Neural progenitor cell (in vitro differentiated cells): ENCODE results near the gene ALDH1L1. TPM values are rescaled to one million over a fixed set of nuclear protein-coding genes. Genes with fewer than 3 reads are reported as not detected.

ENCODE experiments used
- DNase-seq: peaks from one replicate; pipeline ENCODE4 v3.0.0-alpha.2; 2016; ENCODE audit warnings: low spot score
- H2AFZ ChIP-seq: fragments of 200-600 bp; sonication (generic); replicated peaks from 2 replicates; pipeline ENCODE4 v1.6.1; 2016; ENCODE audit warnings: antibody characterized with exemption
- H3F3A ChIP-seq: fragments of 200-600 bp; sonication (generic); 2 replicates; pipeline ENCODE4 v1.6.1; 2016; ENCODE audit warnings: antibody characterized with exemption, low read depth
- H3K27ac ChIP-seq: fragments of 200-600 bp; sonication (generic); 2 replicates; pipeline ENCODE4 v1.5.1; 2016; ENCODE audit warnings: mild to moderate bottlenecking
- H3K27me3 ChIP-seq: fragments of 200-600 bp; sonication (generic); 2 replicates; pipeline ENCODE4 v1.6.1; 2016; ENCODE audit warnings: mild to moderate bottlenecking, moderate library complexity
- H3K36me3 ChIP-seq: fragments of 200-600 bp; sonication (generic); 2 replicates; pipeline ENCODE4 v1.5.1; 2016
- H3K4me1 ChIP-seq: fragments of 200-600 bp; sonication (generic); 2 replicates; pipeline ENCODE4 v1.6.1; 2016; ENCODE audit warnings: mixed run types
- H3K4me2 ChIP-seq: fragments of 200-600 bp; sonication (generic); 2 replicates; pipeline ENCODE4 v1.6.1; 2016
- H3K4me3 ChIP-seq: fragments of 200-600 bp; sonication (generic); 2 replicates; pipeline ENCODE4 v1.5.1; 2016
- H3K79me2 ChIP-seq: fragments of 200-600 bp; sonication (generic); 2 replicates; pipeline ENCODE4 v1.6.1; 2016; ENCODE audit warnings: low read depth
- H3K9ac ChIP-seq: fragments of 200-600 bp; sonication (generic); 2 replicates; pipeline ENCODE4 v1.6.1; 2016
- H3K9me3 ChIP-seq: fragments of 200-600 bp; sonication (generic); 2 replicates; pipeline ENCODE4 v1.5.1; 2016; ENCODE audit warnings: low read depth
- H4K20me1 ChIP-seq: fragments of 200-600 bp; sonication (generic); 2 replicates; pipeline ENCODE4 v1.6.1; 2016; ENCODE audit warnings: low read depth
- H3K27ac Mint-ChIP-seq: 3 replicates; pipeline ENCODE4 v1.8.0; 2021; ENCODE audit warnings: mixed read lengths
- H3K27me3 Mint-ChIP-seq: 2 replicates; pipeline ENCODE4 v1.8.0; 2022; ENCODE audit warnings: low read depth, mild to moderate bottlenecking, inconsistent platforms, moderate library complexity, mixed read lengths; ENCODE audit not compliant: insufficient read depth
- H3K36me3 Mint-ChIP-seq: 3 replicates; pipeline ENCODE4 v1.8.0; 2021; ENCODE audit warnings: mixed read lengths
- H3K4me1 Mint-ChIP-seq: 3 replicates; pipeline ENCODE4 v1.8.0; 2021; ENCODE audit warnings: mixed read lengths
- H3K4me3 Mint-ChIP-seq: 3 replicates; pipeline ENCODE4 v1.8.0; 2021; ENCODE audit warnings: mild to moderate bottlenecking, moderate library complexity, mixed read lengths
- H3K9me3 Mint-ChIP-seq: 3 replicates; pipeline ENCODE4 v1.8.0; 2020; ENCODE audit warnings: mixed read lengths
- EZH2 ChIP-seq: fragments of 200-600 bp; sonication (generic); IDR thresholded peaks from 2 replicates; pipeline ENCODE4 v1.6.1; 2017; ENCODE audit warnings: antibody characterized with exemption, mild to moderate bottlenecking, moderate library complexity
- EZH2phosphoT487 ChIP-seq: fragments of 200-600 bp; sonication (generic); IDR thresholded peaks from 2 replicates; pipeline ENCODE4 v1.6.1; 2017; ENCODE audit warnings: antibody characterized with exemption
- total RNA-seq: library from RNA; depleted of rRNA; stranded (reverse); fragments of >200 nt; gene quantifications from 2 replicates; pipeline ENCODE4 v1.2.3, GENCODE V29; 2015; ENCODE audit warnings: low replicate concordance
- TF ChIP-seq, protein P1 (sequence below): fragments of 200-600 bp; sonication (generic); IDR thresholded peaks from 2 replicates; pipeline ENCODE4 v1.5.1; 2017; ENCODE audit warnings: antibody characterized with exemption, mild to moderate bottlenecking

Gene ALDH1L1
- total RNA-seq, 1 donor from 2014 or later: 0.60 TPM

DNA sequence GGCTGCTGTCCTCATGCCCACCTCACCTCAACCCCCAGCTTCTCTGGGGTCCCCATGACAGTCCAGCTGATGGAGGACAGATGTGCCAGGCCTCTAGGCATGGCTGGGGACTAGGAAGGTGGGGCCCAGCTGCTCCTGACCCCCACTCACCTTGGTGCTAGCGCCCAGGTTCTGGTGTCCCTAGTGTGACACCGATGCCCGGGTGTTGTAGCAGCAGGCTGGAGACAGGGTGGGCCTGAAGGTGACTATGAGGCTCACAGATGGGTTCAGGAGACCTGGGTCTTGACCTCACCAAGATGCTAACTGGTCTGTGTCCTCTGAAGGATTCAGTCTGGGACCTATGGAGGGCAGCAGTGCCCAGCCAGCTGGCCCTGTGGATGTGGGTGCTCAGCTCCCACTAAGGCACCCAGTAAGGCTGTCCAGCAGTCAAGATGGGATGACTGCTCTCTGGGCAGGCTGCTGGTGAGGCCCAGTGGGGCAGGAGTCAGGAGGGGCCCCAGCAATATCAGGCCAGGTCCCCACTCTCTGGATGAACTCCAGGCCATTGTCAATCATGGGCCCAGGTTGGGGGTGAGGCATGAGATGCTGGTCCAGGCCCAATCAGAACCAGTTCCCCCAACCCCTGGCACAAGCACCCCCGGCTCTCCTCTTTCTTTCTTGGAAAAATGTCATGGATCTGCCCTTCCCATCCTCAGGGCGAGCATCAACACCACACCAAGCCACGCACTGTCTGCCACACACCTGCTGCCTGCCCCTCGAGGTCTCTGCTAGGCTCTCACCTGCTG, 33.0 kb downstream of the ALDH1L1 start:
- H3K9ac ChIP-seq: no peak overlapping the region
- no peak overlapping the region for H3K27ac ChIP-seq
- H3K4me3 Mint-ChIP-seq: no peak overlapping the region
- H2AFZ ChIP-seq: no peak overlapping the region
- no peak overlapping the region for H3K4me3 ChIP-seq
- H4K20me1 ChIP-seq: no peaks in the 10 kb centered on the region
- no peak overlapping the region for H3K4me2 ChIP-seq
- H3K79me2 ChIP-seq: no peaks in the 10 kb centered on the region
- no peaks in the 10 kb centered on the region for H3K9me3 Mint-ChIP-seq
- H3K9me3 ChIP-seq: no peaks in the 10 kb centered on the region
- H3K27me3 Mint-ChIP-seq: peaks cover 4% of the 10 kb centered on the region
- no peak for DNase-seq
- no peaks in the 10 kb centered on the region for H3F3A ChIP-seq
- no peak overlapping the region for H3K27ac Mint-ChIP-seq
- H3K36me3 ChIP-seq: no peaks in the 10 kb centered on the region
- H3K4me1 ChIP-seq: no peaks in the 10 kb centered on the region
- TF ChIP-seq, protein P1, sequence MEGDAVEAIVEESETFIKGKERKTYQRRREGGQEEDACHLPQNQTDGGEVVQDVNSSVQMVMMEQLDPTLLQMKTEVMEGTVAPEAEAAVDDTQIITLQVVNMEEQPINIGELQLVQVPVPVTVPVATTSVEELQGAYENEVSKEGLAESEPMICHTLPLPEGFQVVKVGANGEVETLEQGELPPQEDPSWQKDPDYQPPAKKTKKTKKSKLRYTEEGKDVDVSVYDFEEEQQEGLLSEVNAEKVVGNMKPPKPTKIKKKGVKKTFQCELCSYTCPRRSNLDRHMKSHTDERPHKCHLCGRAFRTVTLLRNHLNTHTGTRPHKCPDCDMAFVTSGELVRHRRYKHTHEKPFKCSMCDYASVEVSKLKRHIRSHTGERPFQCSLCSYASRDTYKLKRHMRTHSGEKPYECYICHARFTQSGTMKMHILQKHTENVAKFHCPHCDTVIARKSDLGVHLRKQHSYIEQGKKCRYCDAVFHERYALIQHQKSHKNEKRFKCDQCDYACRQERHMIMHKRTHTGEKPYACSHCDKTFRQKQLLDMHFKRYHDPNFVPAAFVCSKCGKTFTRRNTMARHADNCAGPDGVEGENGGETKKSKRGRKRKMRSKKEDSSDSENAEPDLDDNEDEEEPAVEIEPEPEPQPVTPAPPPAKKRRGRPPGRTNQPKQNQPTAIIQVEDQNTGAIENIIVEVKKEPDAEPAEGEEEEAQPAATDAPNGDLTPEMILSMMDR: no peak
- TF ChIP-seq EZH2 (no peak), EZH2phosphoT487 (no peak)
- no peaks in the 10 kb centered on the region for H3K27me3 ChIP-seq
- no peaks in the 10 kb centered on the region for H3K36me3 Mint-ChIP-seq
- H3K4me1 Mint-ChIP-seq: no peaks in the 10 kb centered on the region

DNA sequence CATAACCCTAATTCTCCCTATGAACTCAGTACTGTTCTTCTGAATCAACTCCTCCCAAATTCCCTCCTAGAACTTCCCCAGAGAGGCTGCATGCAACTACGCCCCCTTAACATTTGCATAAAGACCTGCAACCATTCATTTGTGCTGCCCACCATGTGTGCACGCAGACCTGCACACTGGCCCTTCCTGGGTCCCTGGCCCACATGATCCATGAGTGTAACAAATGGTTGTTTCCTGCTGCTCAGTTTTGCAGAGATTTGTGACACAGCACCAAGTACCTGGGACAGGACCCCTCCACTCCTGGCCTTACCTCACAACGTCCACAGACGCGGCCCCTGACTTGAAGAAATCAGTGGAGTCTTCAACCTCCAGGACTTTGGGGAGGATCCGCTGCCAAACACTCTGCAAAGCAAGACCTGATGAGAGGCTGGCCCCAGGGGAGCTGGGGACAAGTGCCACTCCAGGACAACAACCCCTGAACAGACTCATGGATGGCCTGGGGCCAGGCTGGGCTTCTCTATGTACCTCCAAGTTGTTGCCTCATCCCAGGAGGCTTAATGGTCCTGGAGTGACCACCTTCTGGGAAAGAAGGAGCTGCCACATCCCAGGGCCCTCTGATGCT, 33.8 kb downstream of the ALDH1L1 start:
- Mint-ChIP-seq H3K27me3 (peaks cover 4% of the 10 kb centered on the region), H3K4me1 (no peaks in the 10 kb centered on the region), H3K4me3 (peak overlapping the region; percentile 1), H3K9me3 (no peaks in the 10 kb centered on the region), H3K36me3 (no peaks in the 10 kb centered on the region), H3K27ac (no peak overlapping the region)
- no peak overlapping the region for H3K4me3 ChIP-seq
- H4K20me1 ChIP-seq: no peaks in the 10 kb centered on the region
- no peak overlapping the region for H3K27ac ChIP-seq
- no peak overlapping the region for H2AFZ ChIP-seq
- H3K9me3 ChIP-seq: no peaks in the 10 kb centered on the region
- no peaks in the 10 kb centered on the region for H3K4me1 ChIP-seq
- no peaks in the 10 kb centered on the region for H3K79me2 ChIP-seq
- H3F3A ChIP-seq: no peaks in the 10 kb centered on the region
- no peak for DNase-seq
- H3K4me2 ChIP-seq: no peak overlapping the region
- H3K36me3 ChIP-seq: no peaks in the 10 kb centered on the region
- H3K27me3 ChIP-seq: no peaks in the 10 kb centered on the region
- H3K9ac ChIP-seq: no peak overlapping the region
- no peak for TF ChIP-seq EZH2phosphoT487
- no peak for TF ChIP-seq EZH2
- TF ChIP-seq, protein P1: no peak

DNA sequence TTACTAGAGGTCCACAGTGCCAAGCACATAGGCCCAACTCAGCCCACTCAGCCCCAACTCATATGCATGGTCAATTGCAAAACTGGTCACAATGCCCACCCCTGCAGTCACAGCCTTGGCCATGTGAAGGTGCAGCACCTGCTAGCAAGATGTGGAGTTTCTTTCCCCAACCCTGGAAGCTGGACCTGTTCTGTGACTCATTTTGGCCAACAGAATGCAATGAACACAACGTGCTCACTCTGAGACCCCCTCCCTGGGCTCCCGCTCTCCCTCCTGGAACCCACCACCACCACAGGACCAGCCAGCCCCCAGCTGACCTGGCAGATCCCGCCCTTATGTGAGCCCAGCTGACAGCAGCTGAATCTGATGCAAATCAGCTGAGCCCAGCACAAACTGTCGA, 34.4 kb downstream of the ALDH1L1 start:
- Histone ChIP-seq H3K27ac (no peak overlapping the region), H3K79me2 (no peaks in the 10 kb centered on the region), H4K20me1 (no peaks in the 10 kb centered on the region), H3K36me3 (no peaks in the 10 kb centered on the region), H3K4me1 (no peaks in the 10 kb centered on the region), H3K4me2 (no peak overlapping the region), H3K27me3 (no peaks in the 10 kb centered on the region), H2AFZ (no peak overlapping the region), H3K9me3 (no peaks in the 10 kb centered on the region), H3K9ac (no peak overlapping the region), H3F3A (no peaks in the 10 kb centered on the region), H3K4me3 (no peak overlapping the region)
- TF ChIP-seq EZH2phosphoT487 (no peak), EZH2 (no peak)
- TF ChIP-seq, protein P1: no peak
- Mint-ChIP-seq H3K9me3 (no peaks in the 10 kb centered on the region), H3K36me3 (no peaks in the 10 kb centered on the region), H3K27me3 (peaks cover 4% of the 10 kb centered on the region), H3K27ac (no peak overlapping the region), H3K4me3 (no peak overlapping the region), H3K4me1 (no peaks in the 10 kb centered on the region)
- DNase-seq: no peak
